Upper lobe of right lung (tissue), 1 donor: ENCODE measurements around the gene IPCEF1. TPM values are rescaled to one million over a fixed set of nuclear protein-coding genes. Genes with fewer than 3 reads are reported as not detected.

Source experiments
- ATAC-seq: fragments of 200-7000 bp; cut with Tn5 transposase; one replicate; pipeline ENCODE4 v1.9.1; 2020; ENCODE audit warnings: mild to moderate bottlenecking, moderate library complexity
- DNase-seq: peaks from one replicate; pipeline ENCODE4 v3.0.0-alpha.2; 2020
- H3K27ac ChIP-seq: fragments of 200-600 bp; one replicate; pipeline ENCODE4 v1.8.0; 2022
- H3K27me3 ChIP-seq: fragments of 200-600 bp; one replicate; pipeline ENCODE4 v1.8.0; 2022; ENCODE audit warnings: mild to moderate bottlenecking
- H3K36me3 ChIP-seq: fragments of 200-600 bp; one replicate; pipeline ENCODE4 v1.8.0; 2022
- H3K4me1 ChIP-seq: fragments of 200-600 bp; one replicate; pipeline ENCODE4 v1.8.0; 2022
- H3K4me3 ChIP-seq: fragments of 200-600 bp; one replicate; pipeline ENCODE4 v1.8.0; 2022; ENCODE audit warnings: mild to moderate bottlenecking
- H3K9me3 ChIP-seq: fragments of 200-600 bp; one replicate; pipeline ENCODE4 v1.8.0; 2022
- CTCF ChIP-seq: fragments of 200-600 bp; IDR thresholded peaks from one replicate; pipeline ENCODE4 v1.8.0; 2022; ENCODE audit warnings: antibody characterized with exemption
- intact Hi-C: fragments of 100-400 bp; cut with DNase I; formaldehyde crosslinking; loops from one replicate; pipeline ENCODE4 v1.11.0; 2022
- total RNA-seq: library from RNA; stranded (reverse); fragmentation: NEBNext Ultra II Directional; extraction: Animal tissue kit (Norgen Biotek cat#: 25700); gene quantifications from one replicate; pipeline ENCODE4 v1.2.1, GENCODE V29; 2021
- donor health status: DM: no; HTN: yes; CAD: no; lungs with severe emphysema.

Gene IPCEF1
- total RNA-seq, 1 donor from 2014 or later: 8.8 TPM

- intact Hi-C loops: no loop called here
- Histone ChIP-seq H3K27ac (no peak overlapping the region), H3K4me1 (peaks cover 2% of the 10 kb centered on the region), H3K9me3 (no peaks in the 10 kb centered on the region), H3K36me3 (no peaks in the 10 kb centered on the region), H3K27me3 (no peaks in the 10 kb centered on the region), H3K4me3 (no peak overlapping the region)
- ATAC-seq (no peak), DNase-seq (no peak)
- no peak for TF ChIP-seq CTCF
These were observed 3.0 kb downstream of the IPCEF1 start for GRCh38 chr6:154353626-154354025.

DNA sequence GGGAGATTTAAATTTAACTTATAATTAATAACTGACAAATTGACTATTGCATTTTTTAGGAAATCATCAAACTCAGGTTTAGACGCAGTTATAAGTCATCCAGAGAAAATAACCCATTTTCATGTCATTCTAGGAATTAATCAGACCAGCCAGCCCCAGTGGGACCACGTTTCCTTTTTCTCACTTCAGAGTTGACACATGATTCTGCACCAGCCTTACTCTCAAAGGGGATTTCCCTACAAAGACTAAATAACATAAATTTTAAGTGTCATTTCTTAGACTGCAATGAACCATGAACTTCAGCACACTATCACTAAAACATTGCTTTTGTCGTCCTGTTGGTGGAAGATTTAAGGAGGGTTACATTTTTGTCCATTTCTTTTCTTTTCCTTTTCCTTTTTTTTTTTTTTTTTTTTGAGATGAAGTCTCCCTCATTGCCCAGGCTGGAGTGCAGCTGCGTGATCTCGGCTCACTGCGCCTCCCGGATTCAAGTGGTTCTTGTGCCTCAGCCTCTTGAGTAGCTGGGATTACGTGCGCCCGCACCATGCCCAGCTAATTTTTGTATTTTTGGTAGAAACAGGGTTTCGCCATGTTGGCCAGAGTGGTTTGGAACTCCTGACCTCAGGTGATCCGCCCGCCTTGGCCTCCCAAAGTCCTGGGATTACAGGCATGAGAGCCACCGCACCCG, 3.6 kb downstream of the IPCEF1 start:
- DNase-seq: peak; percentile 67
- peak; percentile 33 for ATAC-seq

DNA sequence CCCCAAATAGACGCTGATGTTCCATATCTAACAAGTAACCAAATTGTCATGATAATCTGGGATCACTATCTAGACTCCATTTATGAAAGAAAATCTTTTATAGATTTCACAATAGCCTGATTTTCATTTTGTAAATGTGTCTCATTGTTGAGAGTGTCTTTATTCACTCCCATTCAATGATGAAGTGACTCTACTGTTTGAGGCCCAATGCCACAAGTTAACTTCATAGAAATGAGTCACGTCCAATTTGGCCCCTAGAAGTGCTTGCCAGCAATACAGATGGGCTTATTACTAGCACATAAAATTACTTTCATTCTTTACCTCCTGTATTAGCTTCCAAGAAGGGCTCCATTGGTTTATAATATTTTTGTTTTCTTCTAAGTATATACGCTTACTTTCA, 6.3 kb downstream of the IPCEF1 start:
- no peak overlapping the region for H3K4me3 ChIP-seq
- ATAC-seq (no peak), DNase-seq (no peak)
- peaks cover 2% of the 10 kb centered on the region for H3K4me1 ChIP-seq
- H3K36me3 ChIP-seq: no peaks in the 10 kb centered on the region
- H3K27ac ChIP-seq: no peak overlapping the region
- no peaks in the 10 kb centered on the region for H3K9me3 ChIP-seq
- TF ChIP-seq CTCF: no peak
- intact Hi-C loops: no loop called here
- no peaks in the 10 kb centered on the region for H3K27me3 ChIP-seq

More for the DNA sequence above, 3.6 kb downstream of the IPCEF1 start:
- Histone ChIP-seq H3K36me3 (no peaks in the 10 kb centered on the region), H3K4me3 (no peak overlapping the region), H3K4me1 (peaks cover 2% of the 10 kb centered on the region), H3K9me3 (no peaks in the 10 kb centered on the region), H3K27me3 (no peaks in the 10 kb centered on the region), H3K27ac (no peak overlapping the region)
- intact Hi-C loops: no loop called here
- no peak for TF ChIP-seq CTCF

- no peaks in the 10 kb centered on the region for H3K27me3 ChIP-seq
- TF ChIP-seq CTCF: no peak
- no peak for DNase-seq
- no peaks in the 10 kb centered on the region for H3K9me3 ChIP-seq
- H3K36me3 ChIP-seq: no peaks in the 10 kb centered on the region
- H3K4me1 ChIP-seq: no peaks in the 10 kb centered on the region
- intact Hi-C loops: no loop called here
- no peak overlapping the region for H3K27ac ChIP-seq
- no peak overlapping the region for H3K4me3 ChIP-seq
- peak; percentile 56 for ATAC-seq
These were observed 8.6 kb downstream of the IPCEF1 start for GRCh38 chr6:154347981-154348380.

GRCh38 chr6:154345811-154346210, 10.8 kb downstream of the IPCEF1 start:
- H3K27me3 ChIP-seq: no peaks in the 10 kb centered on the region
- H3K9me3 ChIP-seq: no peaks in the 10 kb centered on the region
- no peak for TF ChIP-seq CTCF
- DNase-seq: no peak
- H3K4me1 ChIP-seq: peaks cover 4% of the 10 kb centered on the region
- H3K4me3 ChIP-seq: no peak overlapping the region
- H3K36me3 ChIP-seq: no peaks in the 10 kb centered on the region
- intact Hi-C loops: no loop called here
- no peak for ATAC-seq
- no peak overlapping the region for H3K27ac ChIP-seq
